GM21381 (cell line): ENCODE data around the gene CAPN9.
"Not testable (repeated sequence)": the region's sequence is repeated elsewhere in the genome, so short reads cannot be mapped to it uniquely, and the experiment has no call there.

ENCODE experiments used
- ATAC-seq: cut with Tn5 transposase; IDR thresholded peaks from one replicate; pipeline ENCODE4 v1.9.1; 2021; ENCODE audit warnings: mild to moderate bottlenecking, moderate library complexity; ENCODE audit not compliant: unreplicated experiment

Gene CAPN9

DNA sequence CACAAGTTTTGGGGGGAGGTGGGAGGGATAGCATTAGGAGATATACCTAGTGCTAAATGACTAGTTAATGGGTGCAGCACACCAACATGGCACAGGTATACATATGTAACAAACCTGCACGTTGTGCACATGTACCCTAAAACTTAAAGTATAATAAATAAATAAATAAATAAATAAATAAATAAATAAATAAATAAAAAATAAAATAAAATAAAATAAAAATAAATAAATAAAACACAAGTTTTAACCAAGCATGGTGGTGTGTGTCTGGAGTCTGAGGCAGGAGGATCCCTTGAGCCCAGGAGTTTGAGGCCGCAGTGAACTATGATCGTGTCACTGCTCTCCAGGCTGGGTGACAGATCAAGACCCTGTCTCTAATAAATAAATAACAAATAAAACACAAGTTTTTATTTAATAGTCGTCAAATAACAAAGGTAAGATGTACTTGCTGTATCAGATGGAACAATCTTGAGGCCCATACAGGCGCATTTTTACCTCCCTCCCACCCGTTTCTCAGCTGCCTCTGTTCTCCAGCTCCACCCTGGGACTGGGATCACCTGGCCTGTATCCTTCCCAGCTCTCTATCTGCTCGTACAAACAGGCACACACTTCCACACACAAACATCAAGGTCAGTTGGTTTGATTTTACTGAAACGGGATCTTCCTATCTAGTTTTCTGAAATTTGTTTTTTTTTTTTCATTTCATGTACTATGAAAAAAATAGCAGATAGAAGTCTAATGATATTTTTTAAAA is 20.8 kb downstream of the CAPN9 start:
- ATAC-seq = not testable (repeated sequence)

GRCh38 chr1:230768903-230769570 is 21.8 kb downstream of the CAPN9 start:
- ATAC-seq = no peak

DNA sequence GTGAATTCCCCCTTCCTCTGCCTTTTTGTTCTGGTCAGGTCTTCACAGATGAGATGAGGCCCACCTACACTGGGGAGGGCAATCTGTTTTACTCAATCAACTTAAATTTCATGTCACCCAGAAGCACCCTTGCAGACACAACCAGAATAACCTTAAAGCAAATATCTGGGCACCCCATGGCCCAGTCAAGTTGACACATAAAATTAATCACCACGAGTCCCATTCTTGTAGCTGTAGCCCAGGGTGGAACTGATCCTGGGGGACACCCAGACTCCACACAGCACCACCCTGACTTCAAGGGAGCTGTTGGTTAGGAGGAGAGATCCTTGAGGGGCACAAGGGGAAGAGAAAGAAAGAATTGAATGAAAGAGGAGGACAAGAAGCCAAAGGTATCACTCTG is 23.1 kb downstream of the CAPN9 start:
- no peak for ATAC-seq

DNA sequence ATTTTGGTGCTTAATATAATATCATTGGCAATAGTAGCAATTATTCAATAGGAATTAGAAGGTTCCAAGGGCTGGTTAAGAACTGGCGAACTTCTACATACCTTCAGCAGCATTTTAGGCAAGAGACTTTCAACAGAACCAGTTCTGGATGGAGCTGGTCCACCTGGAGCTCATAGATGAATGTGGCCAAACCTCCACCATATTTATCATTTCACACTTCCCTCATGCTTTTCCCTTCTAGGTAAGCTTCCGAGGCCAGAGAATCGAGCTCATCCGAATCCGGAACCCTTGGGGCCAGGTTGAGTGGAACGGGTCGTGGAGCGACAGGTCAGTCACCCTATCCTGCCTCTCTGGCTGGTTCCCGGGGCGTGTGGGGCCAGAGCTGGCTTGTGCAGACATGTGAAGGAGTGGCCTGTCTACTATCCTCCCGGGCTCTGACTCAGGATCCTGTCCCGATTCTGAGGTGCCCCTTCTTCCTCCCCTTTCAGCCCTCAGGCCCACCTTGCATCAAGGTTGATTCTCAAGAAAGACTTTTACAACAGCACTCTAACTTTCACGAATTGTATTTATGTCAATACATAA is 24.7 kb downstream of the CAPN9 start:
- no peak for ATAC-seq

DNA sequence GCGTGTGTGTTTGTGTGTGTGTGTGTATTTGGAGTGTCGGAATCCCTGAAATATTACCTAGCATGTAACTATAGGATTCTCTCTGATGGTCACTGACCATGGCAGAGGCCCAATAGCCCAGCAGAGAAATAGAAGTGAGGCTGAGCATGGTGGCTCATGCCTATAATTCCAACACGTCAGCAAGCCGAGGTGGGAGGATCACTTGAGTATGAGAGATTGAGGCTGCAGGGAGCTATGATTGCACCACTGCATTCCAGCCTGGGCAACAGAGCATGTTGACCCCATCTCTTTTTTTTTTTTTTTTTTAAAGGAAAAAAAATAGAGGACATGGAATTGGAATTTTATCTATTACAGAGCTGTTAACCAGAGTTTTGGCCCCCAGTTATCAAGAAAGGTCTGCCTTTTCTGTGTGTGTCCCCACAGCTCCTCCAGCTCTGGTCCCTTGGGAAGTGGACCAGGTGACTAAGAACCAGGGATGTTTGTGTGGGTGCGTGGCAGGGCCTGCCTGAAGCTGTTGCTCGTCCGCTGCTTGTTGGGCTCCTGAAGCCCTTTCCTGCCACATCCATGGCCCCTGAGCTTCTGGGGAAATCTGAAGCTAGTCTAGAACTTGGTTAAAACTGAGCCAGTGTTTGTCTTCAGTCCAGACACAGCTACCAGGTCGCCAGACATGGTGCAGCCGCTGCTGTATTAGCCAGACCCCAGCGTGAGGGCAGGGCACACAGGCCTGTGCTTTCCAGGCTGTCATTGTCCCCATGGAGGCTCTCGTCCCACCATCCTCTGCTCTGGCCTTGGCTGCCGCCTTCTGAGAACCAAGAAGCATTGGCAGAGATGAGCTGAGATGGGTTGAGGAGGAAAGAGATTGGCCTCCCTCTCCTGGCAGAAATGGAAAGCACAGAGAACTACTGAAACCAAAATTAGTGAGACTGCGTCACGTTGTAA is 25.5 kb downstream of the CAPN9 start:
- no peak for ATAC-seq

- no peak for ATAC-seq
Observed at GRCh38 chr1:230773396-230774033, 26.3 kb downstream of the CAPN9 start.

DNA sequence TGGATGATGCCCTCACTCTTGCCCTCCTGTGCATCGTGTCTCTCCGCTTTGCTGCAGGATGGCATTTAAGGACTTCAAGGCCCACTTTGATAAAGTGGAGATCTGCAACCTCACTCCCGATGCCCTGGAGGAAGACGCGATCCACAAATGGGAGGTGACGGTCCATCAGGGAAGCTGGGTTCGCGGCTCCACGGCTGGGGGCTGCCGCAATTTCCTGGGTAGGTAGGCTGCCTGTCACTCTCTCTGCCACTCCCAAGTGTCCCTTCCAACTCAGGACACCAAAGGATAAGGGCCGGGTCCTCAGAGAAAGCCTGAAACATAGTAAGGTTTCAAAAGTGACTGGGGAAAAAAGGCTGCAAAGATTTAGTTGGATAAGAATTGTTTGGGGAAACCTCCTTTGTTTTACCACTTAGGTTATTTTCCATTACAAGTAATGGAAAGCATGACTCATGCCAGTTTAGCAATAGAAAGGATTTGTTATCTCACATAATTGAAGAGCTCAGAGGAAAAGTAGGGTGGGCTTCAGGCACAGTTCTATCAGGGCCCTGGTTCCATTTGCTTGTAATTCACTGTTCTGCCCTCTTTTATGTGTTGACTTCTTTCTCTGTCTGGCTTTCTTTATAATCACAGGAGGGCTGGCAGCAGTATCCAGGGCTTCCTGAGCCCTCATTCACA is 31.9 kb downstream of the CAPN9 start:
- no peak for ATAC-seq

GRCh38 chr1:230781131-230781530 is 33.9 kb downstream of the CAPN9 start:
- ATAC-seq = no peak

DNA sequence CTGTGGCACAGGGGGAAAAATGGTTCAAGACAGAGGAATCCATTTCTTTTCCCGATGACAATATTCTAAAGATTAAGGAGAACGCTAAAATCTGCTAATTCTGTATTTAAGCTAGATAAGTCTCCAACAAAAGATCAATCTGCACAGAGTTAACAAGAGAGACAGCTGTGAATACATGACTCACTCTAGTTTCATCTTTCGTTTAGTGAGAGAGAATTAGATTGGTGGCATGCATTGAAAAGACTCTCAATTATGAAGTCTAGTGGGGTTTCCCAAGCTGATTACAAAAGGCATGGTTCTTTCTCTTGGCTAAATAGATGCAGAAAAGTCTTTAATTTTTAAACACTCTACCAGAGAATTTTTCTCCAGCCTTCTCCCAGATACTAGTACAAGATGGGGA is 34.4 kb downstream of the CAPN9 start:
- ATAC-seq = peak; percentile 64

DNA sequence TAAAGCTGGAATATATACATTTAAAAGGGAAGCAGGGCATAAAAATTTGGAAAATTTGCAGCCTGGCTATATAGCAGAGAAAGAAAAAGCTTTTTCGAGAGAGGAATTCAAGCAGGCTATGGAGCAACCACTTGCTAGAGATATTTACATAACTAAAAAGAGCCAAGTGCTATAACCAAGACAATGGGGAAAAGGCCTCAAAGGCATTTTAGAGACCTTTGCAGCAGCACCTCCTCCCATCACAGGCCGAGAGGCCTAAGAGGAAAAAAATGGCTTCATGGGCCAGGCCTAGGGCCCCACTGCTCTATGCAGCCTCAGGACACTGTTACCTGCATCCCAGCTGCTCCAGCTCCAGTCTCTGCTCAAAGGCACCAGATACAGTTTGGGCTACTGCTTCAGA is 37.0 kb downstream of the CAPN9 start:
- ATAC-seq = no peak

DNA sequence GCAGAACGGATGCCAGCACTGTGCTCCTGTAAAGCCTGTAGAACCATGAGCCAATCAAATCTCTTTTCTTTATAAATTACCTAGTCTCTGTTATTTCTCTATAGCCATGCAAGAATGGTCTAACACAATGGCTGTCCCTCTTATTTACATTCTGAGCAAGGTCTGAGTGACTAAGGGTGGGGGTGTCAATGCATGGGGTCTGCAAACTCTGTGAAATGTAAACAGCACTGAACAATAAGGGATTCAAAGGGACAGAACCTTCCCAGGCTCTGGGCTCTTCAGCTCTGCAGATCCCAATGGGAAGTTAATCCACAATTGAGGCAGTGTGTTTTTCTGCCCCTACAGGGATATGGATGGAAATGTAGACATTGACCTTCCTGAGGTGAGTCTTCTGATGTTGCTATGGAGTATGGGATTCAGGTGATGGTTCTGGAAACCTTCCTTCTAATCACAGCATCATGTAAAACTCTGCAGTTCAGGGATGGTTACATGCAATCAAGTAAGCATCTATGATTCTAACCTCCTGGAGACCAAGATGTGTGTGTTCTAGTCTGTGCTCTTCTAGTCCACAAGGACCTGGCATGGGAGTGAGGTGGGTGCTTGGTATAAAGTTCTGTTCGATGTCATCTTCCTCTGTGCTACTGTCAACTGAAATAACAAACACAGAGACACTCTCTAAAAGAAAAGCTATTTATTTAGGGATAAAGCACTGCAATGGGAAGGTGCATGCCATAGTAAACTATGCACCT is 38.6 kb downstream of the CAPN9 start:
- no peak for ATAC-seq

DNA sequence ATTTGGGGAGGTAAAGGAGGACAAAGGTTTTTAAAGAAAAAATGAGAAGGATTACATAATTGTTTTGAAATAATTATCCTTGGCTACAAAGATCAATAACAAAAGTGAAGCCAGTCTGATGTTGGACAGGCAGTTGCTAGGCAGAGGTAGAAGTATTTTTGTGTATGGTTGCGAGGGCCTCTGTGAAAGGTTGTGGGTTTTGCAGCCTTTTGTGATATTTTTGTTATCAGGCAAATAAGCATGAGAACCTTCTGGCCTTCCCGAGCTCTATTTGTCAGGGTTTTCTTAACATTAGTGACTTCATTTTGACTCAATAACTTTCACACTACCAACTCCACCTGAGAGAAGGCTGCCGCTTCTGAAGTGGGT is 39.2 kb downstream of the CAPN9 start:
- ATAC-seq = no peak

- ATAC-seq = no peak
Observed at GRCh38 chr1:230787471-230787870, 40.3 kb downstream of the CAPN9 start.

GRCh38 chr1:230788561-230789275 is 41.5 kb downstream of the CAPN9 start:
- no peak for ATAC-seq

GRCh38 chr1:230790026-230790425 is 42.8 kb downstream of the CAPN9 start:
- ATAC-seq = no peak

DNA sequence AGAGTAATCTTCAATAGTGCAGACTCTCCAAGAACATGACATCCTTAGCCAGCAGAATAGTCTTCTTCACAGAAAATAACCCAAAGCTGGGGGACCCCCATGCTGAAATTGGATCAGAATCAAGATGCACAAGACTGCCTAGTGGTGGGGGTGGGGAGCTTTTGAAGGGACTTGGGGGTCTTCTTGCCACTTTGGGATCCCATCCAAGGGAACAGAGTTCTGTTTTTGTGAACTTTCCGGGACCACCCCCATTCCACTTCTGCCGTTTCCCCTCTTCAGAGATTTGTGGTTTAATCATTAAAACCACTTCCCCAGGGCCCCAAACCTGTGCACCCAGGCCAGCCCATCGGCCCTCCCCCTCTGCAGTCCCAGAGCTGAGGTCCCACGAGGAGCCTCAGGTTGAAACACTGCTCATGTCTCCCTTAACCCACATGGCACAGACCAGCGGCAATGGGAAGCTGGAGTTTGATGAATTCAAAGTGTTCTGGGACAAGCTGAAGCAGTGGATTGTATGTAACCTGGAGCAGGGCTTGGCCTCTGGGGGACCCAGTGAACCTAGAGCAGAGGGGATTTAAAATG is 44.9 kb downstream of the CAPN9 start:
- no peak for ATAC-seq

DNA sequence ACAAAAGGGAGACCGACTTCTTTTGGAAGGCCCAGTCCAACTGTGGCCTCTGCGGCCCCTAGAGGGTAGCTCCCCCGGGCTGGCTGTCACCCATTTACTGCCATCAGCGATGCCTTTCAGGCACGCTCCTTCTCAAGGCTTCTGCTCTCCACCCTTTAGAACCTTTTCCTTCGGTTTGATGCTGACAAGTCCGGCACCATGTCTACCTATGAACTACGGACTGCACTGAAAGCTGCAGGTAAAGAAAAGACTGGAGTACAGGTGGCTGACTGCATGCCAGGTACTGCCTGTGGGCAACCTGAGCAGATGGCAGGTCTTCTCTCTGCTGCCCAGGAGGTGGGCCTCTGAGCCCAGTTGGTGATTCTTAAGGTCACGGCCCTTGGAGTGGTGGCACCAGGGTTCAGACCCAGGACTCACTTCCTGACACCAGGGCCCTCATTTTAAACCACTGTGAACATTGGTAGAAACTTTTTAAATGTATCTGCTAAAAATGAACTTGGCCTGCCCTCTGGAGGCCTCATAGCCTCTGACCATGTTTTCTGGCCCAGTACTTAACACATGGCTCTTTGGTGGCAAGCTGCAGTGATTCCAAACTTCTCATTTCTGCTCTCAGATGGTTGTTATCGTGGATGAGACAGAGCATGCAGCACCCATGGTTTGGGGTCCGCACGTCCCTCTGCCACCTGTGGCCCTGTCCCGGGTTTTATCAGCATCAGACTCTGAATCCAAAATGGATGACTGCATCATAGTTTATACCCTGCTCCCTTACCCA is 45.7 kb downstream of the CAPN9 start:
- no peak for ATAC-seq

DNA sequence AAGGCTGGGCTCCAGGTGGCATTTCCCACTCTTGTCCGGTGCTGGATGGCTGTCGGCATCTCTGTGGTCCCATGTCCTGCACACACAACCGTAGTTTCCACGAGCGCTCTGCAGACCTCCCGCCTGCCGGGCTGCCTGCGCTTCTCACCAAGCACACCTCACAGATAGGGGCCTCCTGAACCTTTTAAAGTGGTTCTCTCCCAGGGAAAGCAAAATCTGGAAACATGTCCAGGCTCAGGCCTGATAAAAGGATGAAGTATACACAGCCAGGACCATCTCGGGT is 46.2 kb downstream of the CAPN9 start:
- ATAC-seq = no peak
